H1 (cell line): ENCODE measurements around the gene EPB41L5. TPM values are rescaled to one million over a fixed set of nuclear protein-coding genes. Genes with fewer than 3 reads are reported as not detected.

Source experiments
- CTCF ChIA-PET: fragments of 300-600 bp; sonication (Branson Sonifier 250); formaldehyde crosslinking; loops from one replicate; lab custom pipeline; 2021; ENCODE audit not compliant: partially characterized antibody; lab: Charles Lee
- POLR2A ChIA-PET: fragments of 300-600 bp; sonication (Branson Sonifier 250); formaldehyde crosslinking; loops from one replicate; lab custom pipeline; 2021; ENCODE audit warnings: inconsistent platforms; ENCODE audit not compliant: partially characterized antibody; lab: Charles Lee
- DNase-seq, 2 experiments: peaks; one replicate each; pipeline versions ENCODE4 v3.0.0 to v3.0.0-alpha.2; 2010 to 2022; ENCODE audit warnings: low spot score in 2 of 2, low read depth in 1 of 2, mixed read lengths in 1 of 2
- FAIRE-seq: peaks from 2 replicates; lab custom pipeline; 2011; peaks lifted over from hg19 to GRCh38; lab: Jason Lieb, UNC
- H2AFZ ChIP-seq: 2 replicates; pipeline ENCODE4 v1.8.1; 2012; ENCODE audit warnings: low read length, inconsistent platforms
- H2AK5ac ChIP-seq: 2 replicates; pipeline ENCODE4 v1.6.1; 2013; ENCODE audit warnings: low read depth, low read length
- H2BK120ac ChIP-seq: replicated peaks from 2 replicates; pipeline ENCODE3; 2013; ENCODE audit warnings: low read depth, low read length, inconsistent platforms
- H2BK12ac ChIP-seq: 2 replicates; pipeline ENCODE4 v1.6.1; 2013; ENCODE audit warnings: low read depth, low read length
- H2BK15ac ChIP-seq: 2 replicates; pipeline ENCODE4 v1.6.1; 2013; ENCODE audit warnings: low read length
- H2BK20ac ChIP-seq: 2 replicates; pipeline ENCODE4 v1.6.1; 2013; ENCODE audit warnings: low read length
- H2BK5ac ChIP-seq: 2 replicates; pipeline ENCODE4 v1.6.1; 2013; ENCODE audit warnings: low read depth, low read length
- H3K14ac ChIP-seq: 2 replicates; pipeline ENCODE4 v1.6.1; 2013; ENCODE audit warnings: inconsistent platforms; ENCODE audit not compliant: insufficient read length
- H3K18ac ChIP-seq: 2 replicates; pipeline ENCODE4 v1.6.1; 2013; ENCODE audit warnings: low read length; ENCODE audit errors: extremely low read depth
- H3K23ac ChIP-seq: 2 replicates; pipeline ENCODE4 v1.6.1; 2013; ENCODE audit warnings: inconsistent platforms; ENCODE audit not compliant: insufficient read length
- H3K23me2 ChIP-seq: 2 replicates; pipeline ENCODE4 v1.6.1; 2013; ENCODE audit warnings: low read depth, low read length
- H3K27ac ChIP-seq: 2 replicates; pipeline ENCODE4 v1.6.1; 2011; ENCODE audit warnings: low read depth, low read length, inconsistent platforms
- H3K27me3 ChIP-seq, 4 experiments: replicated peaks in 1 of 4; 1 replicate in 1 of 4; 2 replicates in 3 of 4; pipeline versions ENCODE4 v1.6.1 to v1.8.1; 2011 to 2013; ENCODE audit warnings: low read length in 3 of 4, mild to moderate bottlenecking in 3 of 4, inconsistent platforms in 2 of 4, mixed read lengths in 2 of 4, moderate library complexity in 1 of 4; ENCODE audit not compliant: control insufficient read depth in 3 of 4, insufficient read depth in 3 of 4; ENCODE audit errors: extremely low read depth in 1 of 4
- H3K36me3 ChIP-seq, 4 experiments: 2 replicates each; pipeline versions ENCODE4 v1.6.1 to v1.8.1; 2011 to 2013; ENCODE audit warnings: mild to moderate bottlenecking in 4 of 4, low read length in 3 of 4, moderate library complexity in 2 of 4, control low read depth in 1 of 4, inconsistent platforms in 1 of 4; ENCODE audit not compliant: insufficient read depth in 4 of 4, control insufficient read depth in 2 of 4
- H3K4ac ChIP-seq: replicated peaks from 2 replicates; pipeline ENCODE3; 2013; ENCODE audit warnings: low read length, low read depth, mixed read lengths, inconsistent platforms; ENCODE audit not compliant: insufficient read length
- H3K4me1 ChIP-seq, 4 experiments: replicated peaks in 1 of 4; 1 replicate in 1 of 4; 2 replicates in 3 of 4; pipeline versions ENCODE4 v1.6.1 to v1.8.1; 2011 to 2013; ENCODE audit warnings: low read length in 3 of 4, inconsistent platforms in 2 of 4, mixed read lengths in 1 of 4; ENCODE audit not compliant: insufficient read depth in 4 of 4, control insufficient read depth in 3 of 4
- H3K4me2 ChIP-seq, 2 experiments: 2 replicates each; pipeline versions ENCODE4 v1.6.1 to v1.8.1; 2011 to 2013; ENCODE audit warnings: low read depth in 2 of 2, low read length in 2 of 2, control low read depth in 1 of 2, inconsistent platforms in 1 of 2, mild to moderate bottlenecking in 1 of 2; ENCODE audit not compliant: insufficient read depth in 1 of 2
- H3K4me3 ChIP-seq, 4 experiments: fragments of 200-600, 300-600 bp in 1 of 4; sonication (generic), shearing (Covaris generic), sonication (Bioruptor Twin) in 1 of 4; 2 replicates each; pipeline versions ENCODE4 v1.5.1 to v1.8.1; 2011 to 2016; ENCODE audit warnings: low read length in 4 of 4, low read depth in 3 of 4, control low read depth in 2 of 4, inconsistent platforms in 2 of 4, mild to moderate bottlenecking in 2 of 4, mixed read lengths in 1 of 4, moderate library complexity in 1 of 4; ENCODE audit not compliant: insufficient read depth in 2 of 4; ENCODE audit errors: extremely low read depth in 1 of 4
- H3K56ac ChIP-seq: replicated peaks from 2 replicates; pipeline ENCODE3; 2013; ENCODE audit warnings: low read depth, mild to moderate bottlenecking, mixed read lengths, low read length, inconsistent platforms; ENCODE audit not compliant: insufficient read length
- H3K79me1 ChIP-seq: 2 replicates; pipeline ENCODE4 v1.6.1; 2013; ENCODE audit warnings: low read depth, low read length, control low read depth
- H3K79me2 ChIP-seq, 2 experiments: 2 replicates each; pipeline versions ENCODE4 v1.6.1 to v1.8.1; 2012 to 2013; ENCODE audit warnings: low read length in 2 of 2, mild to moderate bottlenecking in 2 of 2, inconsistent platforms in 1 of 2; ENCODE audit not compliant: insufficient read depth in 2 of 2, control insufficient read depth in 1 of 2
- H3K9ac ChIP-seq, 4 experiments: replicated peaks in 1 of 4; 1 replicate in 1 of 4; 2 replicates in 3 of 4; pipeline versions ENCODE4 v1.6.1 to v1.8.1; 2011 to 2013; ENCODE audit warnings: low read depth in 3 of 4, low read length in 3 of 4, control low read depth in 2 of 4, mild to moderate bottlenecking in 2 of 4, moderate library complexity in 2 of 4, inconsistent platforms in 1 of 4; ENCODE audit errors: extremely low read depth in 1 of 4
- H3K9me3 ChIP-seq, 2 experiments: 2 replicates each; pipeline versions ENCODE4 v1.6.1 to v1.8.1; 2012 to 2013; ENCODE audit warnings: mild to moderate bottlenecking in 2 of 2, moderate library complexity in 2 of 2, control low read depth in 1 of 2, inconsistent platforms in 1 of 2, low read depth in 1 of 2, low read length in 1 of 2, mixed read lengths in 1 of 2; ENCODE audit not compliant: insufficient read depth in 2 of 2
- H4K20me1 ChIP-seq, 2 experiments: replicated peaks in 1 of 2; 2 replicates each; pipeline versions ENCODE3 to v1.8.1; 2011 to 2013; ENCODE audit warnings: inconsistent platforms in 2 of 2, low read length in 2 of 2, mild to moderate bottlenecking in 1 of 2; ENCODE audit not compliant: insufficient read depth in 2 of 2, control insufficient read depth in 1 of 2
- H4K5ac ChIP-seq: 2 replicates; pipeline ENCODE4 v1.6.1; 2013; ENCODE audit warnings: low read length, low read depth, mixed read lengths, inconsistent platforms; ENCODE audit not compliant: insufficient read length
- H4K8ac ChIP-seq: 2 replicates; pipeline ENCODE4 v1.8.0; 2013; ENCODE audit warnings: mild to moderate bottlenecking, moderate library complexity, low read length, inconsistent platforms; ENCODE audit not compliant: insufficient read depth; ENCODE audit errors: extremely low read depth
- H4K91ac ChIP-seq: replicated peaks from 2 replicates; pipeline ENCODE3; 2013; ENCODE audit warnings: low read length, mixed read lengths, inconsistent platforms; ENCODE audit not compliant: insufficient read length
- CBX5 ChIP-seq: fragments of 300-800, 300-1000 bp; sonication (generic); IDR thresholded peaks from 2 replicates; pipeline ENCODE4 v1.7.1; 2016; ENCODE audit warnings: antibody characterized with exemption, low read length, low read depth
- WGBS, 2 experiments: shearing (Covaris generic) in 1 of 2; methylation state at CpG; one replicate each; pipeline versions ENCODE4 v1.1.6 to v1.1.7; 2013 to 2015; ENCODE audit warnings: low lambda C conversion rate in 2 of 2, mixed read lengths in 2 of 2, inconsistent platforms in 1 of 2, low coverage in 1 of 2, missing lambda C conversion rate in 1 of 2; ENCODE audit not compliant: insufficient replicate concordance in 2 of 2, insufficient coverage in 1 of 2, insufficient read length in 1 of 2; ENCODE audit errors: extremely low coverage in 1 of 2, missing lambda C conversion rate in 1 of 2; 5-methylcytosine and 5-hydroxymethylcytosine counted together
- polyA plus RNA-seq, 7 experiments: library from polyadenylated mRNA; depleted of rRNA in 3 of 7; stranded (reverse) in 5 of 7; unstranded in 2 of 7; fragments of >200 nt in 5 of 7; fragments of 200-250 nt in 2 of 7; gene quantifications; 1 replicate in 5 of 7; 2 replicates in 1 of 7; 4 replicates in 1 of 7; pipeline versions ENCODE4 v1.2.1 to v1.2.3, GENCODE V29; 2011 to 2013; ENCODE audit warnings: missing spikeins in 2 of 7, mixed read lengths in 2 of 7
- total RNA-seq: library from RNA; stranded (reverse); fragmentation: NEBNext Ultra II Directional; extraction: Animal tissue kit (Norgen Biotek cat#: 25700); gene quantifications from 2 replicates; pipeline ENCODE4 v1.2.1, GENCODE V29; 2021

The EPB41L5 gene
- total and polyA plus RNA-seq, 2 of the 8 experiments (the other 6 are each of a cell fraction or from before 2014, with no cell fraction given), result 13.5 to 32.3 TPM

DNA sequence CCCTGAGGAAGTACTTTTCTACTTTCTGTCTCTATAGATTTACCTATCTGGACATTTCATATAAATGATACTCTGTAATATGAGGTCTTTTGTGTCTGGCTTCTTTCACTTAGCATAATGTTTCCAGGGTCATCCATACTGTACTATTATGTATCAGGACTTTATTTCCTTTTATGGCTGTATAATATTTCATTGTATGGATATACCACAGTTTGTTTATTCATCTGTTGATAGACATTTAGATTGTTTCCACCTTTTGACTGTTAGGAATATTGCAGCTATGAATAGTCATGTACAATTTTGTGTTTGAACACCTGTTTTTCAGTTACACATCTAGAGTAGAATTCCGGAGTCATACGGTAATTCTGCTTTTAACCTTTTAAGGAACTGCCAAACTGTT lies 136.5 kb downstream of the EPB41L5 start:
- Histone ChIP-seq H2BK12ac (no peak overlapping the region), H3K4me1 (no peaks in the 10 kb centered on the region), H3K18ac (no peak overlapping the region), H3K9me3 (peaks cover 0 to 4% of the 10 kb centered on the region in 2 experiments; a peak in 1 of 4 replicates), H3K56ac (no peak overlapping the region), H2BK5ac (no peak overlapping the region), H3K79me1 (no peaks in the 10 kb centered on the region), H2BK15ac (no peak overlapping the region), H3K4me3 (no peak overlapping the region), H4K8ac (no peak overlapping the region), H3K79me2 (no peaks in the 10 kb centered on the region), H3K9ac (no peak overlapping the region), H2AK5ac (no peak overlapping the region), H4K20me1 (no peaks in the 10 kb centered on the region), H3K23me2 (no peaks in the 10 kb centered on the region), H3K4me2 (no peak overlapping the region), H3K27ac (no peak overlapping the region), H3K14ac (no peak overlapping the region), H2BK20ac (no peak overlapping the region), H2AFZ (no peak overlapping the region), H3K4ac (no peak overlapping the region), H3K23ac (no peak overlapping the region), H2BK120ac (no peak overlapping the region), H4K5ac (no peak overlapping the region), H4K91ac (no peak overlapping the region), H3K36me3 (peaks cover 0 to 22% (median 7%) of the 10 kb centered on the region in 4 experiments; a peak in 3 of 8 replicates), H3K27me3 (no peaks in the 10 kb centered on the region)
- ChIA-PET CTCF (interaction anchor here (0.8 to 1.3 kb wide), 3 partner anchors 21 to 373 kb away, joined by 3 to 4 read pairs (median 3); no protein-coding TSS in a partner anchor), POLR2A (no interaction called here)
- no peak for DNase-seq
- no peak for FAIRE-seq
- WGBS, 2 experiments, result 89% methylated on average over 2 of the region's 2 CpGs; no CpG with 5 or more reads in 1 of the 2 experiments
- TF ChIP-seq CBX5, result no peak
